HEK293 (cell line): ENCODE data around the gene KLHDC7B.

Source experiments
- OVOL3 ChIP-seq: fragments of 450-650 bp; formaldehyde crosslinking; IDR thresholded peaks from 2 replicates; pipeline ENCODE4 v1.5.1; 2016; ENCODE audit warnings: missing biosample characterization, missing genetic modification characterization
- TCF7L2 ChIP-seq: IDR thresholded peaks from 2 replicates; pipeline ENCODE4 v1.6.1; 2011; ENCODE audit warnings: low read depth, mild to moderate bottlenecking, inconsistent platforms, low read length, moderate library complexity, borderline replicate concordance
- ZBTB1 ChIP-seq: fragments of 450-650 bp; formaldehyde crosslinking; IDR thresholded peaks from 2 replicates; pipeline ENCODE4 v1.5.1; 2016; ENCODE audit warnings: missing biosample characterization, missing genetic modification characterization
- ZNF174 ChIP-seq: fragments of 450-650 bp; formaldehyde crosslinking; IDR thresholded peaks from 2 replicates; pipeline ENCODE4 v1.5.0; 2017; ENCODE audit warnings: missing biosample characterization, mild to moderate bottlenecking, missing genetic modification characterization
- ZNF23 ChIP-seq: fragments of 450-650 bp; formaldehyde crosslinking; IDR thresholded peaks from 2 replicates; pipeline ENCODE4 v1.5.1; 2016; ENCODE audit warnings: missing biosample characterization, missing genetic modification characterization, borderline replicate concordance
- ZNF239 ChIP-seq: fragments of 450-650 bp; formaldehyde crosslinking; IDR thresholded peaks from 2 replicates; pipeline ENCODE4 v1.5.1; 2016; ENCODE audit warnings: missing biosample characterization, missing genetic modification characterization
- ZNF391 ChIP-seq: fragments of 450-650 bp; formaldehyde crosslinking; IDR thresholded peaks from 2 replicates; pipeline ENCODE4 v1.5.1; 2016; ENCODE audit warnings: low read depth, missing biosample characterization, missing genetic modification characterization, borderline replicate concordance
- ZNF416 ChIP-seq: fragments of 450-650 bp; formaldehyde crosslinking; IDR thresholded peaks from 2 replicates; pipeline ENCODE4 v1.5.1; 2016; ENCODE audit warnings: missing biosample characterization, missing genetic modification characterization
- ZNF747 ChIP-seq: fragments of 450-650 bp; formaldehyde crosslinking; IDR thresholded peaks from 2 replicates; pipeline ENCODE4 v1.5.1; 2016; ENCODE audit warnings: missing biosample characterization, missing genetic modification characterization
- ZNF76 ChIP-seq: fragments of 450-650 bp; formaldehyde crosslinking; IDR thresholded peaks from 2 replicates; pipeline ENCODE4; 2016; ENCODE audit warnings: low read depth, missing biosample characterization, missing genetic modification characterization, borderline replicate concordance
- ZNF776 ChIP-seq: fragments of 450-650 bp; formaldehyde crosslinking; IDR thresholded peaks from 2 replicates; pipeline ENCODE4 v1.5.0; 2017; ENCODE audit warnings: missing biosample characterization, missing genetic modification characterization, borderline replicate concordance
- TF ChIP-seq, protein P1 (sequence below): fragments of 450-650 bp; formaldehyde crosslinking; IDR thresholded peaks from 2 replicates; pipeline ENCODE4 v1.5.1; 2016; ENCODE audit warnings: missing biosample characterization, missing genetic modification characterization

DNA sequence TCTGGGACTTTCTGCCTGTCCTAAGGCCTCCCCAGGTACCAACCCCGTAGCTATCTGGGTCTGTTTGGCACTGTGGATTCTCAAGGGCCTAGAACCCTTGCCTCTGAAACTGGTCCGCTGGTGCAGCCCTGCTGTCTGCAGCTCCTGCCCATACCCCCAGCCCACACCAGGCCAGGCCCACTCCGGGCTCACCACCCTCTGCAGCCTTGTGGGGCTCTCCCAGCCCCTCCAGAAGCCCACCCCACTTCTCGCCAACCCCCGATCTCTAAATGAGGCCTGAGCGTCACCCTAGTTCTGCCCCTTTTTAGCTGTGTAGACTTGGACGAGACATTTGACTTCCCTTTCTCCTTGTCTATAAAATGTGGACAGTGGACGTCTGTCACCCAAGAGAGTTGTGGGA is 4.7 kb downstream of the KLHDC7B start:
- no peak for TF ChIP-seq ZNF416 (tag by site-specific recombination)
- TF ChIP-seq ZNF76: no peak
- no peak for TF ChIP-seq ZNF776
- TF ChIP-seq ZNF174: no peak
- TF ChIP-seq ZNF747 (tag by site-specific recombination): no peak
- no peak for TF ChIP-seq ZNF391 (tag by site-specific recombination)
- TF ChIP-seq, protein P1, sequence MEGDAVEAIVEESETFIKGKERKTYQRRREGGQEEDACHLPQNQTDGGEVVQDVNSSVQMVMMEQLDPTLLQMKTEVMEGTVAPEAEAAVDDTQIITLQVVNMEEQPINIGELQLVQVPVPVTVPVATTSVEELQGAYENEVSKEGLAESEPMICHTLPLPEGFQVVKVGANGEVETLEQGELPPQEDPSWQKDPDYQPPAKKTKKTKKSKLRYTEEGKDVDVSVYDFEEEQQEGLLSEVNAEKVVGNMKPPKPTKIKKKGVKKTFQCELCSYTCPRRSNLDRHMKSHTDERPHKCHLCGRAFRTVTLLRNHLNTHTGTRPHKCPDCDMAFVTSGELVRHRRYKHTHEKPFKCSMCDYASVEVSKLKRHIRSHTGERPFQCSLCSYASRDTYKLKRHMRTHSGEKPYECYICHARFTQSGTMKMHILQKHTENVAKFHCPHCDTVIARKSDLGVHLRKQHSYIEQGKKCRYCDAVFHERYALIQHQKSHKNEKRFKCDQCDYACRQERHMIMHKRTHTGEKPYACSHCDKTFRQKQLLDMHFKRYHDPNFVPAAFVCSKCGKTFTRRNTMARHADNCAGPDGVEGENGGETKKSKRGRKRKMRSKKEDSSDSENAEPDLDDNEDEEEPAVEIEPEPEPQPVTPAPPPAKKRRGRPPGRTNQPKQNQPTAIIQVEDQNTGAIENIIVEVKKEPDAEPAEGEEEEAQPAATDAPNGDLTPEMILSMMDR (tag by site-specific recombination): no peak
- no peak for TF ChIP-seq ZNF23 (tag by site-specific recombination)
- no peak for TF ChIP-seq ZNF239 (tag by site-specific recombination)
- no peak for TF ChIP-seq OVOL3
- no peak for TF ChIP-seq ZBTB1
- TF ChIP-seq TCF7L2: no peak
